ENCODE measurements around the gene LRP1B.

Gene LRP1B

DNA sequence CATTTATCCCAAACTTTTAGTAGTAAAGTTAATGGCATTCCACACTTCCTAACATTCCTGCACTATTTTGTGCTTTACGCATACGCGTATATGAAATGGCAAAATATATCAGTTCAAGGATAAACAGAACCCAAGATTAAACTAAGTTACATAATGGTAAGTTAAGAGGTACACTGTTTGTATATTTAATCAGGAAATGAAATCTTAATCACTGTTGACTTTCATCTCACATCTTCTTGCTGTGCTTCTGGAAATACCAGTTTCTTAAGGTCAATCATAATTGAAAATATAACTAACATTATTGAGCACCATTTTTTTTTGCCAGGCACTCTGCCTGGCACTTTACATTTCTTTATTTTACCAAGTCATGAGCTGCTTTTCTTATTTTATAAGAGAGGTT, 565.2 kb downstream of the LRP1B start:
- DNase-seq = no peak

DNA sequence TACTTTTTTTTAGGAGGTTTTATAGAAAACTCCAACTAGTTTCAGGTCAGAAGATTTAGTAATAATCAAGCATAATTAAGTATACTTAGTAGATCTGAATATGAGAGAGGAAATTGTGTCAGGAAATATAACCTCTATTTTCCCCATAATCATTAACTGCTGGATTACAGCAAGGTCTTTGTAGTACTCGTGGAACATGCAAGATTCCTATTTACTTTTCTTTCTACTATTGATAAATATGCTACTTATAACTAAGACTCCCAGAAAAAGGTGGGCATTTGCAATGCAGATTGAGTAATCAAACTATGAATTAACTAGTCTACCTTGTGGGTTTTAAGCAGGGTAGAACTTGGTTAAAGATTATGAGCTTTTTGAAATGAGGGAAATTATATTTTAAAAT, 570.1 kb downstream of the LRP1B start:
- no peak for DNase-seq

DNA sequence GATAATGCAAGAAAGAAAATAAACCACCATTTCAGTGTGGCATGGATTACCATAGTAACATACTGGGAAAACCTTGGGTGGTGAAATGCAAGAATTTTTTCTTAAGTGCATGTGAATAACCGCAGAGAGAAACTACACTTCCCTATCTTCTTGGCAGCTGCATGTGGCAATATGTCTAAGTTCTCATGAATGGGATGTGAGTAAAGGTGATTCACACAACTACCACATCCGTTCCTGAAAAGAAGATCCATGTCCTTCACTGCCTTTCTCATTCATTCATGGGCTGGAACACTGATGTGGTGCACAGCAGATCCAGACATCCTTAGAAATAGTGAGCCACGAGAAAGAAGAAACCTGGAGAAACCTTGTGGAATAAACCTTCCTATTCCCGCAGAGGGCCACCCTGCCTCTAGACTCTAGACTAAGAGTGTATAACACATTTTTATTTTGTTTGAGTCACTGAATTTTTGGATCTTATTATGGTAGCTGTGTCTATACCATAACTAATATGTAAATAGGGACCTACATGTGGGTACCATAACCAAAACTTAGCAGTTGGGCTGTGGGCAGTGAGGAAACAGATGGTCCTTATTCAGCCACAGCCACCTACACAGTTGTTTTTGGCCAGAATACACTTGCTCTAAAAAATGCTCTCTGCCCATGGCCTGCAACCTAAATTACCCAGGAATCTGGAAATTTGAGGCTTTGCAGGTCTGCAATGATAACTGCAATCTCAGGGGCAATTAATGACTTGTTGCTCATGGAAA, 573.3 kb downstream of the LRP1B start:
- DNase-seq = no peak

DNA sequence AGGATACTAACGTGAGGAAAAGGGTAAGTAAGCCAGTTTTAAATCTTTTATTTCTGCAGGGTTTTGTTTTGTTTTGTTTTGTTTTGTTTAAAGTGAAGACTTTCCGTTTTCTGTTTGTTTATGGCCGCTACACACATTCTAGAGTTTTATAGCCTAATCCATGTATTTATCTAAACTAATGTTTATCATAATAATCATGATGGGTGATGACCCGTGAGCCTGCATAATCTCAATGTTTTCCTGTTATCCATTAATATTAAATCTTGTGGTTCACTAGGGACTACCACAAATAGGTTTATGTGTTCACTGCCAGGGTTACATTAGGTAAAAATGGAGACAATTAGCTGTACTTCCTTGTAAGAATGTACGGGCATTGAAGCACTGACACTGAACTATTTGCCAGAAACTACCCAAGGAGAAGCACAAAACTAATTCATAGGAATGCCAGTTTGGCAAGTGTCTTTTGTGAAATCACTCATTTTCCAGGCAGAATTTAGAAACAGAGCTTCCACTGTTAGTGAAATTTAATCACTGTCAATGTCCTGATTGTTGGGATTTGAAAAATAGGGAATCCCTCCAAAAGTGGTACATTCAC, 574.8 kb downstream of the LRP1B start:
- no peak for DNase-seq

DNA sequence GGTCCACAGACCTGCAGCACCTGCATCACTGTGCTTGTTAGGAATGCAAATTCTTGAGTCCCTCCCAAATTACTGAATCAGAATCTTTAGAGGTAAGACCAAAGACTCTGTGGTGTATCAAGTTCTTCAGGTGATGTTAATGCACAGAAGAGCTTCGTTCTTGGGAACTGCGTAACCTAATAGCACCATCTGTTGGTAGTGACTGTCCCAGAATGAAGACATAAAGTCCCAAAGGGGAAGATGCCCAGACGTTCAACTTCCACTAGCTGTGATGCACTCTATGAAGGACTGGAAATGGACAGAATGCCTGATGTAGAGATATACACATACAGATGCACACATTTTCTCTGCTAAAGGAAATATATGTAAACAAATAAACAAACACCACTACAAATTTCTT, 576.0 kb downstream of the LRP1B start:
- no peak for DNase-seq

DNA sequence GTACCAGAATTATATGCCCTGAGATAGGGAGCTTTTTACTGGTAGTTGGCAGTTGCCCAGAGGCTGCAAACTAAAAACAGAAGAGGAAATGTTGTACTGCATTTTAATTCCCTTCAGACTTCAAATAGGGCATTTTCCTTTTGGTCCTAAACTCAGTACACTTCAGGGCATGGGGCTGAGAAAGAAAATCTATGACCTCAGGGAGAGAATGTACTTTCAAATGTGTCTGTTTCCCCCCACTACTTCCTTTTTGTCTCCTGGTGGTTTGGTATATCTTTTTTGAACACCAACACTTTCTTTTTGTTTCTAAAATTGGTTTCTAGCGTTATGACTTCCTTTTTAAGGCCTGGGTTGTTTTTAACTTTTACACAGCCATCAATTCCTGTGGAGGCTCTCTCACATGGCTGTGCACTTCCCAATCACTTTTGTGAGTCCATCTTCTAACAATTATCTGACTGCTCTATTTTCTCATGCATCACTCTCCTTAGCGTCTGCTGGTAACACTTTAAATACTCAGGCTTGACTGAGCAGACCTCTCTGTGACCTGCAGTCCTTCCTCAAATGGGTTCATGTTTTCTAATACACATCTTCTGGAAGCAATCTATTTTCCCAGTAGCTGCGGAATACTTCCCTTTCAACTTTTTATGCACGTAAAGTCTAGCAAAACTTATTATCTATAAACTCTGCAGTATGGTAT, 596.0 kb downstream of the LRP1B start:
- DNase-seq = no peak

DNA sequence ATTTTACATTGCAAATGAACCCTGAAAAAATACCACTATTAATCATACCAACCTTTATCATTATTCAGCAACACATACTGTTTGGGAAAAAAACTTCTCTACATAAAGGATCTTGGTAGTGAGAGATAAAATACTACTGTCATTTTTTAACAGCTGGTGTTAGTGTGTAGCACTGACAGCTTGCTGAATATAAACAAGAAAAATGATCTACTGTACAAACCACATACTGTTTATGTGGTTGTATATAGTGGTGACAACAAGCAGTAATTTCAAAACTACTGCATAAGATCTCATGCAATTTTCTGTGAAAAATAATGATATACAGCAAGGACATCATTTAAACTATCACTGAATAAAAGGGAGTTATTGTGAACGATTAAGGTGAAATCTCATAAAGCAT, 601.2 kb downstream of the LRP1B start:
- DNase-seq = no peak

DNA sequence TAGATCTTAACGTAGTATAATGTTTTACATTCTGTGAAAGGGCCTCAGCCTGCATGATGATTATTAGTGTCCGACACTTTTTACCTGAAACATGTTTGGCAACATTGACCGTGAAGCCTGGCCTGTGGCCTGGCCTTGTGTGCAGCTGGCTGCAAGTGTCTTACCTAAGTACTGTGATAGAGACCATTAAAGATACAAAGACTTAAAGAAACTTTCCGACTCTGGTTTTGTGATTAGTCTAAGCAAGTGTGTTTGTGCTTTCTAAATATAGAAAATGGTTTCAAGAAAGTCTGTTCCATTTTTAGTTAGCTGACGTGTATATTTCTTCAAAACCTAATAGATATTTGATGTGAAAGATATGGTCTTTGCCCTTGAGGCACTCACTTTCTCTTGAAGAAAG, 601.8 kb downstream of the LRP1B start:
- DNase-seq = no peak

DNA sequence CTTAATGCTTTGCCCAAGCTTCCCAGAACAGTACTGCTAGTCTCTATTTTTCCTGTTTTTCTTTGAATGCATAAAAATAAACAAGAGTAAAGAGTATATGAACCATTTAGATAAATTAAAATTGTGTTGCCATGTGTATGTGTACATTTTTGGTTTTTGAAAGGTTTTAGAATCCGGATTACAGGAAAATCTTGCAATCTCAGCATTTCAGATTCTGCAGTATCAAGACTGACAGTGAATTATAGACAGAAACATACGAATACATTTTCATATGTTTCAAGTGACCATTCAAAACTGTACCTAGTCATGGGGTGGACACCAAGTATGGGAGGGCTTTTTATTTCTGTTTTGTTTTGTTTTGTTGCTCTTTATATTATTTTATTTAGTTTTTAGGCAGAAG, 604.1 kb downstream of the LRP1B start:
- no peak for DNase-seq

DNA sequence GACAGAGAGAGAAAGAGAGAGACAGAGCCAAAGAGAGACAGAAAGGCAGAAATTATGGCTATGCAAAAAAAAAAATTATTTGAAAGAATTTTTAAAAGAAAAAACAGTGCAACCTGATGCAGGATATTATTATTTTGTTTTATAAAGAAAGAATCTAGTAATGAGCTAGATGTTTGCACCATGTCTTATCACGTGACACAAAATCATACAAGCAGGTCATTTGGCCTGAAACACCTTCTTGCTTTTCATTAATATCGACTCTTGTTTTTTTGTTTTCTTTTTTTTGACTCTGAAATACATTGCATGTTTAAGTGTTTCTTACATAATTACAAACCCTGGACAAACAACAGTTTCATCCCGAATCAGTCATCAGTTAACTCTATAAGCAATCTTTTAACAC, 606.0 kb downstream of the LRP1B start:
- DNase-seq = no peak

DNA sequence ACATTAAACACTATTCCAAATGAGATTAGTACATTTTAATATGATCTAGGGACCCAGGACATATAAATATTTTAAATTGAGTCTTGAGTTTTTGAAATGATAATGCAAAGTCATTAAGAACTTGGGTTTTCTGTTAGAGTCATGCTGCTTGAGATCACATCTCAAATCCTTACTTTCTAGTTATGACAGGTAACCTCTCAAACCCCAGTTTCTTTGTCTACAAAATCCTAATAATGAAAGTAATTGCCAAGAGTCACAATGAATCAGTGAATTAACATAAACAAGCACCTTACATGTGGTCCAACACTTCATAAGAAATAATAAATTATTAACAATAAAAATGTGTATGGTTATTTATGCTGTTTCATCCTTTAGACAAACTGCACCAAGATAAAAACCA, 607.6 kb downstream of the LRP1B start:
- DNase-seq = no peak

DNA sequence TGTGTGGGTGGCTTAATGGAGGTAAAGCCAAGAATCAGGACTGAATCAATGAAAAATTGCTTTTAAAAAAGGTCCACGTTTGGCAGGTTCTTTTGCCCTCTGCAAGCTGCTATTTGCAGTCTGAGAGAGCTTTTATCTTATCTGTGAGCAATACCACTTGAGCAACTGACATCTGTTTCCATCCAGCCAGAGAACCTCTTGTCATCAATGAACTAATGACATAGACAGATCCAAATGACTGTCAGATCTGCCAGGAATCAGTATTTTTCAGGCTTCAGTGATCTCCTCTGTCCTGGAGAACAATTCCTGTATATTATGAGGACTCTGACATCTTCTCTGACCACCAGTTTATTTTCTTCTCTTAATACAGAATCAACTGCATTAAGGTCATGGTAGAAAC, 608.1 kb downstream of the LRP1B start:
- no peak for DNase-seq

DNA sequence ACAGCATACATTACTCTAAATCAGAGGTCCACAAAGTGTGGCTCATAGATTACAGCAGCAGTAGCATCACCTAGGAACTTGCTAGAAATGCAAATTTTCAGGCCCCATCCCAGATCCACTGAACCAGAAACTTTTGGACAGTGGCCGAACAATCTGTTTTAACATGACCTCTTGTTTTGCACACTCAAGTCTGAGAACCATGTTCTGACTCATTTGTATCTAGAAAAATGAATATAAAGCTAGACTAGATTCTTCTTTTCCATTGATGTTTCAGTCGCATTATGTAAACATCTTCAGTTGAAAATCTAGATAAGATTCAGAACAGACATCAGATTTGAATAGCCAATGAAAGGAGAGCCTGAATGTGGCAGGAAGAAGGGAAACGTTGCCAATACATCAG, 608.8 kb downstream of the LRP1B start:
- no peak for DNase-seq

DNA sequence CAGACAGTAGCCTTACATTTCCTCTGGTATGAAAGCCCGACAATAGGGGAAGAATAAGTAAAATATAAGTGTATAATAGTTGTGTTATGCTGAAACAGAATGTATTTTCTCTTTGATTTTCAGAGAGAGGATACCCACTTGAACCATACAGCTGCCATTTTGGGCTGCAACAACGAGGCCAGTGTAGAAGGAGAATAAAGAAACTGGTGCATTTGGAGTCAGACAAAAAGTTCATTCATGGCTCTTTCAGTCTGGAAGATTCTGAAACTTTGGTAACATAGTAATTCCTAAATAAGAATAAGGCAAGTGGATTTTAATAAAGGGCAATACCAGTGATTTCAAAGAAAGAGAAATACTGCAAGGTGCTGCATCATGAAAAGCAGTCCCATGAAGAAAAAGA, 610.9 kb downstream of the LRP1B start:
- DNase-seq = no peak

DNA sequence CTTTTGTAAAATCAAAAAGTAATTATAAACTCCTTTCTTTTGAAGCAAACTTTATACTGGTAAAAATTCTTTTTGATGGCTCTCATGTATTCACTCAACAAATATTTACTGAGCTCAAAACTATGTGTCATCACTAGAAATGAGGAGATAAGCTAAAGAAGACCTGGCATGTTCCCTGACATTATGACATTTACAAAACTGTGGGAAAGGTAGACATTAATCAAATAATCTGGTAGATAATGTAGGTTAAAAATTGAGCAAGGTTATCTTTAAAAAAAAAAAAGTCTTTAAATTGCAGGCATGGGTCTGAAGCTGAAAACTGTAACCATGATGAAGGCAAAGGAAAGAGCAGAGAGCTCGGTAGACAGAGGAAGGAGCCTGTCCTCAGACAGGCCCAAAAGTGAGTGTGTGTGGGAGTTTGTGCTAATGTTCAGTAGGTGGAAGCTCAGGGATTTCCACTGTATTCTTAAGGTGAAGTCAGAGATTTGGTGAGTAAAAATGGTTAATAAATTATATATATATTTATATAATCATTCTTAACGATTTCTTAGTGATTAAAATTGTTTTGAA, 612.9 kb downstream of the LRP1B start:
- DNase-seq = no peak

DNA sequence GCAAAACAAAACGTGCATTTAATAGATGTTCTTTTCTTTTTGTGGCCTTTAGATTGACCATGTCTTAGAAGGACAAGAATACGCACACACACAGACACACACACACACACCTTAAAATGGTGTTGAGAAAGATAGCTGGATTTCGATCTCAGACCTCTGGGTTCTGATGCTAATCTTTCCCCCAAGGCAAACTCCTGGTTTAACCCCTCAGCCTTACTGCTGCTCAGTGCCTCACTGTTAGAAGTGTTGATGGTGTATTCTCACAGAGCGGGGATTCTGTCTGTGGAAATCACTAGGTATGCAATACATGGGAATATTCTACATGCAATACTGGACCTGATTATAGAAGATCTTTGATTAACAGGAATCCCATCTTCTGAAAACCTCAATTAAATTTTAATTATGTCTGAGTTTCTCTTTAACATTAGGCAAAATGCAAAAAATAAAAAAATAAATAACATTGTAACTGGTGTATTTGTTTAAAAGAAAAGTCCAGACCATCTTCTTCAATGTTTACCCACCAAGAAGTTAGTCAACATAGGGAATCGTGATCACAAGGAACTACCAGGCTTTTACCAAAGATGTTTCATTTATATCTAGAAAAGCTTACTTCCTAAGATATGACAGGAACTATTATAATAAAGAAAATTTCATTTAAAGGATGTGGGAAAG, 613.5 kb downstream of the LRP1B start:
- DNase-seq = no peak

DNA sequence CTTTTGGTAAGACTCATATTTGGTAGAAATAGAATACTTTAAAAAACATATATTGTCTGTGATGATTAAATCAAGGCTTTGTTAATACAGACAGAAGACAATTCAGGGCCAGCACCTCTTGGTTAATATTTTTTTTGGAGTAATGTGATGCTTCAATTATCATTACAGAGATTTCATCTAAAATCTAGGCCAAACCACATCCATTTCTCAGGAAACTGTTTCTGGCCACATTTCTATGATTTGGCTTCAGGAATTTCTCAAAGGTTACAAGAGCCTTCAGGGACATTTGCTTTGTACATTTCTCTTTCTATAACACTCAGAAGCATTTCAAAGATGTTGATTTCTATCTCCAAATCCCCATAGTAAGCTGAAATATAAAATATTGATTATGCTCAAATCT, 614.9 kb downstream of the LRP1B start:
- no peak for DNase-seq

DNA sequence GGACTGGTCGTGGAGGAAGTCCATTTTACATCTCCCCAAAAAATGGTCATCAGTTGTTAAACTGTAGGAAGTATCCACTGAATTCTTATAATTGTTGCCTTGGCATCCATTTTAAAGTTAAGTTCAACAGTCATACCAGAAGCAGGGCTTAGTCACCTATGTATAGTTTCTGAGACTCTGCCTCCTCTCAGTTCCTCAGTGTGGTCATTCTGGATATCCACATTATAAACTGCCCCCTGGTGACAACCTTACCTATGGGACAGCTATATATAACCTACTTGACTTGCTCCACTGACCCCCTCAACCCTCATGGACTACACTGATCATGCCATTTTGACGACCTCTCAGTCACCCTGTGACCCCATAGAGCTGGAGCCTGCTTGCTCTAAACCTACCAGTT, 617.0 kb downstream of the LRP1B start:
- no peak for DNase-seq

DNA sequence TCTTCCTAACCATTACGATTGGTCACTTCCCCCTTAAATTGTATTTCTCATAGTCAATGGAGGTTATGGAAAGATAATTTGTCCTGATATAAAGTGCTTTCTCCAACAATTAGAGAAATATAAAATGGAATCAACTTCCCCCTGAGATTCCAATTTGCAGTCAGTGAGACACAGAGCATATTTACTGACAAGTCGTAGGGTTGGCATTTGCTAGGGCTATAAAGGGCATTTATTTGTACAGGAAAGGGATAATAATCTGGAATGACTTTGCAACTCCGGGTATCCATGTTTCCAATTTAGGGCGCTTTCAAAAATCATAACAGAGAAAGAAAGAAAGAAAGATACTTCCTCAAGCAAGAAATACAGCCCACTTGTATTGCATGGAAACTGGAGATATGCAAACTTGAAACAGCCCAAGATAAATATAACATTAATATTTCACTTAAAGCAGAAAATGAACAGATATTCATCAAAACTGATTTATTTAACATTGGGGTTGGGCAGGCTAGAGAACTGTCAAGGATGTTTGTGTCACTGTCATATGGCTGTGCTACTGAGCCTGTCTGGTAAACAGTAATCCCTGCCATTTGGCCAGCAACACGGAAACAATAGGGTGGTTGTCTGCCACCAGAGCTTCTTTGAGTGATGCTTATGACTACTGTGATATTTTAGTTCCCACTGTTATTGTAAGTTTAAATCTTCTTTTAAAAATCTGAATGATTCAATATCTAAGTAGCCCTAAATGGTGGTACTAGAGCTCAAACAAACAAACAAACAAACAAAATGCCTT, 621.8 kb downstream of the LRP1B start:
- no peak for DNase-seq

DNA sequence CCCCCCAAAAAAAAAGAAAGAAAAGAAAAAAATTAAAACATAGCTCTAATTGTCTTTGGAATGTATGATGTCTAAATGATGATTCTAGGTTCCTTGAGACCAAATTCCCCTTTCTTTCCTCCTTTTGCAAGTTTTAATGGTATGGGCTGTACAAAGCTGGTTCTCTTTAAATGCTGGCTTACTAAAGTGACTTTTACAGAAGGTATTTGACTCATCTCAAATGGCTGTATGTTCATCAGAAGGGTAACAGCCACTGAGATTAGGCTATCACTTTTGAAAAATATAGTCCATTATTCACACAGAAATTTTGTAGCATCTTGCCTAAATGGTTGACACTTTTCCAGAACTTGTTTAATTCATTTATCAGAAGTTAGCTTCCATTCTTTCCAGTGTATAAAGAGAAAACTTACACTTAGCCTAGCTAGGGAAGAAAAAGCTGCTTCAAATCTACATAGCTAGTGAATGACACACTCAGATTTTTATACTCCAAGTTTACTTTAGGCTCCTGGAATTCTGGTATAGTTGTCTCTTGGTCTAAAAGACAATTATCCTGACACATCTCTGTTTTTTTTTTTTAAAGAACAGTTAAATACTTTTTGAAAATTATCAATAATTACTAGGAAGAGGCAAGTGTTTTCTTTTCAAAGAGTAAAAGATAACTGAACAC, 622.6 kb downstream of the LRP1B start:
- no peak for DNase-seq

DNA sequence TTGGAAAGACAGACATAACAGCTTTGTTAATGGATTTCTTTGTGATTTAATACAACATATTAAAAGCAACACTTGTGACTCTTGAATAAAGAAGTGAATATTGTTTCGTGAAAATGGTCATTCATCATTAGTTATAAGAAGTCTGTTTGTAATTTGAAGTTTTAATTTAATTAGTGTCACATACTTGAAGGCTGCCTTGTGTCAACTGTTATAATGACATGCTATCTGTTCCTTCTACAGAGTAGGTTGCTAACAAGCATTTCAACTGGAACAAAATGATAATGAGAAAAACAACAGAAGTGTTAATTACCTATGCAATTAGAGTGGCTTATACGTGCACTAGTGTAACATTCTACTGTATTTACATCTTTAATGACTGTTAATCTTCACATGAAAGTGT, 624.7 kb downstream of the LRP1B start:
- DNase-seq = no peak

DNA sequence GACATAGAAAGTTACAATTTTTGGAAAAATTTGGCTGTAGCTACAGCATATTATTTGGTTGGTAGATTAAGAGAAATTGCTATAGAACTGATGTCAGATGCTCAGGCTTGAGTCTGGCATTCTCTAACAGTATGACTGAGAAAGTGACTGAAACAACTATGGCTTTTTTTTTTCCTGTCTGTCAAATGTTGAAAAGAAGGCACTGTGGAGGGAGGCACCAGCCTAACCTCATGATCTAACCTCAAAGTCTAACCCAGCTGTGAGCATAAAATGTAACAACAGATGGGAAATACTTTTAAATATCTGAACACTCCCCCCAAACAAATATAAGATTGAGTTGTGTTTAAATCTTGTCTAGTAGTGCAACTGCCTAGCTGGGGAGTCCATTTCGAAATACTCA, 629.1 kb downstream of the LRP1B start:
- DNase-seq = no peak

Measured in stimulated activated CD4-positive, alpha-beta T cell treated with anti-CD3 and anti-CD28 coated beads, Interleukin-15, amount 100 ng/mL, for 24 hours (primary cell).